Activated CD8-positive, alpha-beta T cell treated with anti-CD3 and anti-CD28 coated beads for 36 hours (primary cell): ENCODE data around the gene C11orf97. TPM values are rescaled to one million over a fixed set of nuclear protein-coding genes. Genes with fewer than 3 reads are reported as not detected.
"Not testable (repeated sequence)": the region's sequence is repeated elsewhere in the genome, so short reads cannot be mapped to it uniquely, and the experiment has no call there.

Source experiments
- ATAC-seq: fragments of 200-7000 bp; cut with Tn5 transposase; one replicate; pipeline ENCODE4 v1.10.0; 2021; ENCODE audit warnings: mild to moderate bottlenecking, moderate library complexity
- CTCF ChIA-PET: fragments of 350-600 bp; sonication (Branson Sonifier 250); formaldehyde crosslinking; loops from one replicate; lab custom pipeline; 2021; ENCODE audit warnings: antibody characterized with exemption; lab: Charles Lee
- POLR2A ChIA-PET: fragments of 350-600 bp; sonication (Branson Sonifier 250); formaldehyde crosslinking; loops from one replicate; lab custom pipeline; 2021; ENCODE audit warnings: antibody characterized with exemption; lab: Charles Lee
- DNase-seq: peaks from one replicate; pipeline ENCODE4 v3.0.0-alpha.2; 2020
- H3K27ac Mint-ChIP-seq: one replicate; pipeline ENCODE4 v1.8.0; 2021; ENCODE audit warnings: mild to moderate bottlenecking, mixed read lengths
- H3K27me3 Mint-ChIP-seq: one replicate; pipeline ENCODE4 v1.8.0; 2021; ENCODE audit warnings: mixed read lengths
- H3K36me3 Mint-ChIP-seq: one replicate; pipeline ENCODE4 v1.8.0; 2021; ENCODE audit warnings: low read depth, mixed read lengths
- H3K4me1 Mint-ChIP-seq: one replicate; pipeline ENCODE4 v1.8.0; 2021; ENCODE audit warnings: low read depth, mixed read lengths
- H3K4me3 Mint-ChIP-seq: one replicate; pipeline ENCODE4 v1.8.0; 2021; ENCODE audit warnings: mild to moderate bottlenecking, moderate library complexity, mixed read lengths
- H3K9me3 Mint-ChIP-seq: one replicate; pipeline ENCODE4 v1.8.0; 2021; ENCODE audit warnings: mixed read lengths
- CTCF ChIP-seq: fragments of 200-600 bp; IDR thresholded peaks from one replicate; pipeline ENCODE4 v1.8.0; 2022; ENCODE audit warnings: antibody characterized with exemption, mild to moderate bottlenecking
- intact Hi-C: fragments of 100-400 bp; cut with micrococcal nuclease; formaldehyde crosslinking; loops from one replicate; pipeline ENCODE4 v1.10.0; 2022
- microRNA-seq: library from miRNA; unstranded; fragments of <30 nt; microRNA quantifications from one replicate; pipeline ENCODE4 v1.2.0, GENCODE V29; 2022; ENCODE audit warnings: borderline microRNAs expressed, borderline replicate concordance
- total RNA-seq, 2 experiments: library from RNA; stranded (reverse); gene quantifications; one replicate each; pipeline ENCODE4 v1.2.3, GENCODE V29; 2021

Gene C11orf97
- total RNA-seq, 2 experiments from 2014 or later, result not detected

- H3K27me3 Mint-ChIP-seq, result no peaks in the 10 kb centered on the region
- intact Hi-C loops, result no loop called here
- no peak for ATAC-seq
- ChIA-PET CTCF (no interaction called here), POLR2A (no interaction called here)
- H3K9me3 Mint-ChIP-seq, result no peaks in the 10 kb centered on the region
- DNase-seq, result no peak
- TF ChIP-seq CTCF, result no peak
- H3K27ac Mint-ChIP-seq, result no peak overlapping the region
- no peak overlapping the region for H3K4me3 Mint-ChIP-seq
- H3K36me3 Mint-ChIP-seq, result no peaks in the 10 kb centered on the region
- H3K4me1 Mint-ChIP-seq, result no peaks in the 10 kb centered on the region
These were observed 56.5 kb downstream of the C11orf97 start for GRCh38 chr11:94568717-94569116.

- POLR2A ChIA-PET, H3K27me3 Mint-ChIP-seq, intact Hi-C loops: not testable (repeated sequence)
These were observed 60.7 kb downstream of the C11orf97 start for GRCh38 chr11:94572975-94573374.

GRCh38 chr11:94574193-94574961, 62.1 kb downstream of the C11orf97 start:
- H3K27ac Mint-ChIP-seq, result no peak overlapping the region
- no peaks in the 10 kb centered on the region for H3K9me3 Mint-ChIP-seq
- H3K4me1 Mint-ChIP-seq, result no peaks in the 10 kb centered on the region
- no peak for DNase-seq
- POLR2A ChIA-PET, result no interaction called here
- intact Hi-C loops, result no loop called here
- no peak for TF ChIP-seq CTCF
- H3K27me3 Mint-ChIP-seq, result peaks cover 2% of the 10 kb centered on the region
- CTCF ChIA-PET, result interaction anchor here (1.7 kb wide), 1 partner anchor 69 kb away, joined by 3 read pairs; no protein-coding TSS in a partner anchor
- H3K4me3 Mint-ChIP-seq, result no peak overlapping the region
- no peaks in the 10 kb centered on the region for H3K36me3 Mint-ChIP-seq
- no peak for ATAC-seq

More at GRCh38 chr11:94572975-94573374, 60.7 kb downstream of the C11orf97 start:
- H3K9me3 Mint-ChIP-seq, H3K4me1 Mint-ChIP-seq, H3K36me3 Mint-ChIP-seq, CTCF ChIA-PET, ATAC-seq, H3K4me3 Mint-ChIP-seq, H3K27ac Mint-ChIP-seq, DNase-seq: not testable (repeated sequence)

GRCh38 chr11:94576306-94576705, 64.0 kb downstream of the C11orf97 start:
- TF ChIP-seq CTCF, result no peak
- peaks cover 2% of the 10 kb centered on the region for H3K27me3 Mint-ChIP-seq
- no peaks in the 10 kb centered on the region for H3K36me3 Mint-ChIP-seq
- no peaks in the 10 kb centered on the region for H3K9me3 Mint-ChIP-seq
- POLR2A ChIA-PET, result no interaction called here
- intact Hi-C loops, result no loop called here
- CTCF ChIA-PET, result no interaction called here
- DNase-seq (no peak), ATAC-seq (no peak)
- peaks cover 2% of the 10 kb centered on the region for H3K4me1 Mint-ChIP-seq
- no peak overlapping the region for H3K27ac Mint-ChIP-seq
- no peak overlapping the region for H3K4me3 Mint-ChIP-seq

- POLR2A ChIA-PET, result no interaction called here
- CTCF ChIA-PET, result no interaction called here
- Mint-ChIP-seq H3K4me1 (peaks cover 12% of the 10 kb centered on the region), H3K27me3 (peaks cover 2% of the 10 kb centered on the region), H3K9me3 (no peaks in the 10 kb centered on the region), H3K27ac (no peak overlapping the region), H3K36me3 (no peaks in the 10 kb centered on the region), H3K4me3 (no peak overlapping the region)
- ATAC-seq, result no peak
- intact Hi-C loops, result no loop called here
- TF ChIP-seq CTCF, result no peak
- no peak for DNase-seq
These were observed 65.6 kb downstream of the C11orf97 start for GRCh38 chr11:94577841-94578240.

Small RNA genes within 50 kb of the gene (microRNA-seq; reads per million reads assigned to microRNA genes)
- 12.7 reads per million, percentile 38 among the genes with 10 or more reads in this experiment for gene MIR548L

Other genes with a start within 250 kb of the C11orf97 start
- not detected for gene IZUMO1R, start 207.9 kb upstream of the C11orf97 start, total RNA-seq
- gene GPR83, start 111.0 kb upstream of the C11orf97 start, total RNA-seq, result under 1 TPM; 0.07 to 0.11 TPM
- 10 to 100 TPM; 38.3 to 42.0 TPM for gene MRE11, start 18.6 kb upstream of the C11orf97 start, total RNA-seq
- 10 to 100 TPM; 17.9 to 19.1 TPM for gene ANKRD49, start 18.5 kb upstream of the C11orf97 start, total RNA-seq
- gene FUT4, start 31.5 kb downstream of the C11orf97 start, total RNA-seq, result 1 to 10 TPM; 3.9 TPM
- gene PIWIL4, start 54.9 kb downstream of the C11orf97 start, total RNA-seq, result under 1 TPM; 0.36 to 0.50 TPM